Stimulated activated CD8-positive, alpha-beta memory T cell treated with anti-CD3 and anti-CD28 coated beads, Interleukin-12 subunit alpha, Interleukin-12 subunit beta, amount 100 ng/mL, for 4 hours (primary cell): Measurements from ENCODE around the gene CTDSP2.
"Not testable (repeated sequence)": the region's sequence is repeated elsewhere in the genome, so short reads cannot be mapped to it uniquely, and the experiment has no call there.

ENCODE experiments used
- DNase-seq: peaks from one replicate; pipeline ENCODE4 v3.0.0-alpha.2; 2020; ENCODE audit warnings: low read depth

CTDSP2 gene

GRCh38 chr12:57834086-57834876 is 12.2 kb downstream of the CTDSP2 start:
- DNase-seq = no peak

GRCh38 chr12:57833672-57834071 is 12.9 kb downstream of the CTDSP2 start:
- DNase-seq = no peak

- no peak for DNase-seq
These were observed 13.6 kb downstream of the CTDSP2 start for GRCh38 chr12:57832966-57833365.

DNA sequence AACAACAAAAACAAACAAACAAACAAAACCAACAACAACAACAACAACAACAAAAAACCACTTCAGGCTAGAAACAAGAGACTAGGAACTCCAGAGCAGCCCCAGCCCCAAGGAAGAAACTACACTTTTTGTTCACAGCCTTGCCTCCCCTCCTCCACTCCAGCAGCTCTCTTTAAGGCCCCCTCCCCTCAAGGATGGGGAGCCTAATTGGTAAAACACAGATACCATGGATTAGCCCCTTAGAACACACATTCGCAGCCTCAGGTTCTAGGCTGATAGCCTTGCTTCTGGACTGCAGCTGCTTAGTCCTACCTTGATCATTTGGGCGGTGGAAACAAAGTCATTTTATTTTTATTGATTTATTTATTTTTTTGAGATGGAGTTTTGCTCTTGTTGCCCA is 16.1 kb downstream of the CTDSP2 start:
- DNase-seq = no peak

- DNase-seq = no peak
These were observed 17.3 kb downstream of the CTDSP2 start for GRCh38 chr12:57829025-57829777.

- no peak for DNase-seq
These were observed 19.6 kb downstream of the CTDSP2 start for GRCh38 chr12:57826966-57827365.

- no peak for DNase-seq
These were observed 20.1 kb downstream of the CTDSP2 start for GRCh38 chr12:57826400-57826799.

DNA sequence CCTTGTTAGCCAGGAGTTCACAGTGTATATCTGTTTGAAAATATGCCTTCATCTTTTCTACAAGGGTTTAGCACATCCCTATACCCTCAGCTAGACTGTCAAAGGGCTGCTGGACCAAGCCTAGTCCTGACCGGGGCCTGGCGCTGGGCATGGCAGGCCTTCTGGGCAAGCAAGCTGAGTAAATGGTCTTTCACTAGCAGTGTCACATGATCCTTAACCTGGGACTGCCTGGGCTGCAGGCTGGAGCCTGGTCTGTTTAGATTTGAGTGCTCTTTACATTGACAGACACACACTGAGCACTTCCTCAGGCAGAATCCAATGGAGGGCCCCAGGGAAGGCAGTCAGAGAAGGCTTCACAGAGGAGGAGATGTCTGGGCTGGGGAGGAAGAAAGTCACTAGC is 21.1 kb downstream of the CTDSP2 start:
- no peak for DNase-seq

DNA sequence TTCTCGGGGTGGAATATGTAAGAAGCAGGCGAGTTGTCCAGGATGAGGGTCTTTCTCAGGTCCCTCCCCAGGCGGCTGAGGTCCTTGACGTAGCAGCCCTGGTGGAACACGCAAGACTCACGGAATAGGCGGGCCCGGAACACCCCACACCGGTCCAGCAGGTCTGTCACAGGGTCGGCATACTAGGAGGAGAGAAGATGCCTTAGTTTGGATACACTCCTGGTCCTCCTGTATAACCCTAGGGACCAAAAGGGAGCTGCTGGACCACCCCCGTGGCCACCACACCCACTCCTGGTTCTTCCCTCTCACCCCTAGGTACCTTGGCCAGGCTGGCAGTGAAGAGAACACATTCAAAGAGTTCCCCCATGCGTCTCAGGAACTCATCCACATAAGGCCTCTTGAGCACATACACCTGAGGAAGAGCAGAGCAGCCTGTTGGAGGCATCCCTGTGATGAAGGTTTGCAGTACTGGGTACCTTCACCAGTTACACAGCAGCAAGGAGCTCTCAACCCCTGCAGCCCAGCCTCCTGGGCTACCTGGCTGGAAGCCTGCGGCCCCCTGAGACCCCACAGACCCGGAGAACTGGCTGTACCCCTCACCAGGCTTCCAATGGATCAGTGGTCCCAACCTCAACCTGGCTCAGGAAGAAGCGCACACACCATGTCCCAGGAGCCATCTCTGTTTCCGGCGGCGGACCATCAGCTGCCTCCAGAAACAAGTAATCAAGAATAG is 22.5 kb downstream of the CTDSP2 start:
- no peak for DNase-seq

- DNase-seq = no peak
These were observed 23.2 kb downstream of the CTDSP2 start for GRCh38 chr12:57823131-57823907.

DNA sequence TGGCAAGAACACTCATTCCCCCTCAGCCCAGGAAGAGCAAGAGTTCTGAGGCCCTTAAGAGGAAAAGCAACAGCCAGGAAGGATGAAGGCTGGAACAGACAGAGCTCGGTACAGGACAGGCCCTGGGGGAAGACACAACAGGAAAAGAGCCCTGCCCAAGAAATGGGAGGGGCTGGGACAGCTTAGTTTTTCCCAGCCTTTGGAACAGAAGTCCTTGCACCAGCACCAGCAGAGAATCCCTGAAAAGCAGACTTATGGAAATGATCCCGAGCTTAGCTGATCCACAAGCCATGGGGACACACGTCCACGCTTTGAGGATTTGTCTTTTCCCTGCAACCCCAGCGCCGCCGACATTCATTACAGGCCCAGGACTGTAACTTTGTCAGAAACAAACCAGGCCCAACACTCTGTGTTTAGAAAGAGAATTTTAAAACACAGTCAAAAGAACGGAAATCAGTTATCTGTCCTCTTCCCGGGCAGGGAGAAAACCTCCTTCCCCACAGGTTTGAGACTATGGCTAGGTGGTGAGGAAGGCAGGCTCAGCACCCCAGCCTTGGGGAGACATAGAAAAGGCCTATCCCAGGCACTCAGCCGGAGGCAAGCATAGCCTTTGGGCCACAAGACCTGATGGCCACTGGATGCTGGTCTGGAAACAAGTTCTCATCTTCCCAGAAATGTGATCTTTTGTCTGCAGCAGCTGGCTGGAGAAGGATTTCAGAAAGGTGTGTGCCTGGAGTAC is 24.0 kb downstream of the CTDSP2 start:
- no peak for DNase-seq

DNA sequence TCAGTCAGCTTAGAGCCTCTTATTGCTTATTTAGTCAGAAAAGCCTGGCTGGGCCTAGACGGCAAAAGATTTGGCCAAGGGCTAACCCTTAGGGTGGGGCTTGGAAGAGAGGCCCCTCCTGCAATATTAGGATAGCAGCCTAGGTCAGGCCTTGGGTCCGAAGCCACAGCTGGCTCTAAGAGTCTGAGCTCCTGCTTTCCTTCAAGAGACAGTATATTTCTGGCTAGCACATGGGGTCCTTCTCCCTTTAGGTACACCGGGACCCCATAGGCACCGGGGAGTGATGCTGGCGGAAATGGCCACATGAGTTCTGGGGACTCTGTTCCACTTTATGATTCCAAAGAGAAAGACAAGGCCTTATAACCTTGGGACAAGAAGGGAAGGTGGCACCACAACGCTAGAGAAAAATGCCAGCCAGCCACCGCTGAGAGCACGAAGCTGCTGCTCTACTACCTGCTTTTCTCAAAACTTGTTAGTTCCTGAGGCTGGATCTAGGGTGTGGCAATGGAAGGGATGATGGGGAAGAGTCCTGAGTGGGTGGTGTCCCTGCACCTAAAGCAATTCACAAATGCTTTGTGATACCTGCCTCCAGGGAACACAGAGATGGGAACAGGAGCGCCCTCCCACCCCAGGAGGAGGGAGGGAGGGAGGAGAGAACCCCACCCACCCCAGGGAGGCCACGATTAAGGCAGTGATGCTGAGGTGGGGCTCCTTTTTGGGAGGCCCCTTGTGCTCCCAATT is 24.9 kb downstream of the CTDSP2 start:
- no peak for DNase-seq

DNA sequence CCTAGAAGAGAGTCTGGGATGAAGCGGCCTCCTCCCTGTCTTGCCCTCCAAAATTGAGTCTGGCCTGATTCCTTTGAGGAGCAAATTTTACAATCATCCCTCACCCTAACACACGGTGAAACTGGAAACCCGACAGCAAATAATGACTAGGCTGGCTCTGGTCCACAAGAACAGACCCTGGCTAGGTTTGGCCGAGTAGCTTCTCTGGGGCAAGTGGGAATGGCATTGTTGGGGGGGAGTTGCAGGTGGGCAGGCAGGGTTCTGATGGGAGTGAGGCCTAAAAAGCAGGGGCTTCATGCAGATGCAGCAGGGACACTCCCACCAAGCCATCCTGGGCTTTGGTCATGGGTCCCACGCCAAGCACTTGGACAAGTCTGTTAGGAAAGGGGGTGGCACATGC is 25.5 kb downstream of the CTDSP2 start:
- not testable (repeated sequence) for DNase-seq

- DNase-seq = not testable (repeated sequence)
These were observed 26.4 kb downstream of the CTDSP2 start for GRCh38 chr12:57820119-57820518.

DNA sequence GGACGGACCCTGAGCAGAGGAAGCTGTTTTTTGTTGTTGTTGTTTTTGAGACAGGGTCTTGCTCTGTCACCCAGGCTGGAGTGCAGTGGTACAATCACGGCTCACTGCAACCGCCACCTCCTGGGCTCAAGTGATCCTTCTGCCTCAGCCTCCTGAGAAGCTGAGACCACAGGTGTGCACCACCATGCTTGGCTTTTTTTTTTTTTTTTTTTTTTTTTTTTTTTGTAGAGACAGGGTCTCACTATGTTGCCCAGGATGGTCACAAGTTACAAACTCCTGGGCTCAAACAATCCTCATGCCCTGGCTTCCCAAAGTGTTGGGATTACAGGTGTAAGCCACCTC is 28.6 kb downstream of the CTDSP2 start:
- not testable (repeated sequence) for DNase-seq

DNA sequence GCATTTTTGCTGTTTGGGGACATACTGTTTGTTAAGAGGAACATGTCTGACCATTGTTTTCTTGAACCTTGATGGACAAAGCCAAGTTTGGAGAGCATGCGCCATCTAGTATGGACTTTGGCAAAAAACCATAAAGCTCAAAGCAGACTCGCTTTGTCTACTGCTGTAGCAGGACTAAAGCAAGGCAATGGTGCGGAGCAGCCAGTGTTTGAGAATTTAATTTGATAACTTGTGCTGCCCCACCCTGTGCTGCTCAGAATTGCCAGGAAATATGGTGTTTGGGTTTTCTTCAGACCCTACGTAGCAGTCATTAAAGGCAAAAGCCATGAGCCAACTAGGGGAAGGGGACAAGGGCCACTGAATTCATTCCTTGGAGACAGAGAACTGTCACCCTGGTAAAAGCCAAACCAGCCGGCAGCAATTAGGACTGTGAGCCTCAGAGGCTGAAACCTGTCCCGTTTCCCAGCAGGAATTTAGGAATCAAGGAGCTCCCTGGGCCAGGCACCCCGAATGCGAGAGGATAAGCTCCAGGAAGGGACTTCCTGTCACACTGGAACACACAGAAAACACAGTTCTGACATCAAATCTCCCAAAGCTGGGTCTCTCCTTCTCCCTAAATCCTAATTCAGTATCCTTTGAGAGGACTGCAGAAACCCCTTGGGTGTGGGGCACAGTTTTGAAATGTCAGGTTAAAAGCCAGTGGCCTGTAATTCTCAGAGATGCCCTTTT is 29.1 kb downstream of the CTDSP2 start:
- no peak for DNase-seq

DNA sequence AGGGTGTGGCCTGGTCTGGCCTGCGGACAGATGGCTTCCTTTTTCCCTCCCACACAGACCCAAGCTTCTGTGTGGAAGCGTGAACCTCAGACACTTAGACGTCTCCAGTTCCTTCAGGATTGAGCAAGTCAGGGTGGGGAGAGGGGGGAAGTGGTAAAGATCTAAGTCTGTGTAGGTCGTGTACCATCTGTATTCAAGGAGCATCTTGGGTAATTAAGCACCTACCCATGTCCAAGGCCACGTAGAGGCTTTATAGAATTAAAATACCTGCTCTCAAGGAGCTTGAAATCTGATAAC is 29.7 kb downstream of the CTDSP2 start:
- no peak for DNase-seq

DNA sequence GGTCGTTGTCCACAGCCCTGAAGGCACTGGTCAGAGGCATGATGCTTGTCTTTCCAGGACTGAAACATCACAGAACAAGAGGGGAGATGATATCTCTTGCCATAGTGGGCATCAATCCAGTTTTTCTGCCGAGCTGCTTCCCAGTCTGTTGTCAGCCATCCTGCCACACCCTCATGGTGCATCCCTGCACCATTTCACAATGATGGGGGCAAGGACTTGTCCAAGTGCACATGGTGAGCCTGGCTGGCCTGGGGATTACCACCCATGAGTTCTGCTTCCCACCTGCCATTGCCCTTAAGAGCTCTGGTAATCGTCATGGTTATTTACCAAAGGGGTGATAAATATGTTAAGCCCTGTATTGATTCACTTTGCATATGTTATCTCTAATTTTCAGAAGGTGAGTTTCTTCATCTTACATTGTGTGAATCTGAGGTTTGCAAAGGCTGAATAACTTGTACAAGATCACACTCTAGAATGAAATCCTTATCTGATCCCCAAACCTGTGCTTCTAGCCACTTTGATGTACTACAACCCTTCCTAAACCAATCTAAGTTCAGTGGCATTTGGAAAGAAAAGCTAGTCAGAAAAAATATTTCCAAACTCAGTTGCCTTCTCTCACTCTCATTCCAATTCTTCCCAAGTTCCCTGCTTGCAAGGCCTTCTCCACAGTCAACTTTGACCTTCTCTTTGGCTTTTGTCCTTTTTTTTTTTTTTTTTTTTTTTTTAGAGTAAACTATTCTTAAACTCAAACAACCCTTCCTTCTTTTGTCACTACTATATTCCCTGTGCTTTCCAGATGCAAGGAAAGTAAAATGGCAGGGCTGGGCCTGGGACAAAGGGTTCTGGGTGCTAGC is 30.3 kb downstream of the CTDSP2 start:
- DNase-seq = no peak
